ENCODE measurements around the gene ZNF337. TPM values are rescaled to one million over a fixed set of nuclear protein-coding genes. Genes with fewer than 3 reads are reported as not detected.

ZNF337 gene
- total RNA-seq, 1 experiment from 2014 or later = 10.3 TPM

GRCh38 chr20:25723975-25724374, 27.3 kb upstream of the ZNF337 start:
- DNase-seq = no peak
- Mint-ChIP-seq H3K4me3 (no peak overlapping the region), H3K27me3 (ENCODE audit: low read depth) (peaks cover 3% of the 10 kb centered on the region; the same call in 1 of the 2 replicates), H3K27ac (no peak overlapping the region), H3K9me3 (peaks cover 10 to 18% of the 10 kb centered on the region in 2 experiments), H3K4me1 (peaks cover 8 to 17% of the 10 kb centered on the region in 2 experiments), H3K36me3 (ENCODE audit: insufficient read depth in 1 of 3, low read depth in 3 of 3) (peaks cover 0 to 10% (median 7%) of the 10 kb centered on the region in 3 experiments; a peak in 4 of 7 replicates)
- H3K9ac ChIP-seq (ENCODE audit: extremely low read depth, insufficient read length, low read length) = no peak overlapping the region
- no peaks in the 10 kb centered on the region for H3K79me1 ChIP-seq (ENCODE audit: insufficient read depth, low read depth, low read length, poor library complexity, severe bottlenecking)
- H4K8ac ChIP-seq (replicated peaks; ENCODE audit: insufficient read length, low read depth, low read length) = no peak overlapping the region
- no peaks in the 10 kb centered on the region for H3K27me3 ChIP-seq (ENCODE audit: insufficient read depth, low read length)
- H3K27ac ChIP-seq (ENCODE audit: insufficient read length, low read depth, low read length) = no peak overlapping the region
- no peak overlapping the region for H3K56ac ChIP-seq (ENCODE audit: insufficient read length, low read depth, low read length)
- WGBS (ENCODE audit: extremely low coverage, insufficient read length, low lambda C conversion rate) = no CpG with 5 or more reads among the region's 2 CpGs
- H3K23me2 ChIP-seq (ENCODE audit: insufficient read length, low read depth, low read length, poor library complexity, severe bottlenecking) = no peaks in the 10 kb centered on the region
- no peak overlapping the region for H3K18ac ChIP-seq (ENCODE audit: insufficient read length, low read depth, low read length)
- H3K23ac ChIP-seq (ENCODE audit: insufficient read length, low read depth, low read length) = no peak overlapping the region
- no peak overlapping the region for H4K91ac ChIP-seq (ENCODE audit: insufficient read length, low read depth, low read length)
- H4K20me1 ChIP-seq (ENCODE audit: control insufficient read depth, insufficient read depth, insufficient read length) = no peaks in the 10 kb centered on the region
- H3K4me2 ChIP-seq (ENCODE audit: insufficient read depth, insufficient read length, low read length) = no peak overlapping the region
- H3K4ac ChIP-seq (ENCODE audit: low read depth, low read length) = no peak overlapping the region
- H3K79me2 ChIP-seq (ENCODE audit: insufficient read depth, low read length) = no peaks in the 10 kb centered on the region
- H2BK12ac ChIP-seq (ENCODE audit: insufficient read length, low read depth, low read length) = no peak overlapping the region
- H4K5ac ChIP-seq (ENCODE audit: insufficient read length, low read depth, low read length) = no peak overlapping the region
- H2BK5ac ChIP-seq (ENCODE audit: insufficient read length, low read length) = no peak overlapping the region
- H3K4me1 ChIP-seq (ENCODE audit: insufficient read depth, low read length) = no peaks in the 10 kb centered on the region
- H2AK5ac ChIP-seq (ENCODE audit: insufficient read length, low read length) = no peak overlapping the region
- H3T11ph ChIP-seq (ENCODE audit: low read length) = no peak overlapping the region
- H2BK15ac ChIP-seq (ENCODE audit: low read depth, low read length) = no peak overlapping the region
- H2BK20ac ChIP-seq (ENCODE audit: low read depth, low read length, poor library complexity, severe bottlenecking) = no peak overlapping the region
- H3K9me3 ChIP-seq (ENCODE audit: control insufficient read depth, low read depth, low read length) = no peaks in the 10 kb centered on the region
- TF ChIP-seq CTCF (conservative IDR thresholded peaks at IDR 0.05) = no peak
- no peak overlapping the region for H3K14ac ChIP-seq (ENCODE audit: insufficient read depth, low read length)
- no peak overlapping the region for H2BK120ac ChIP-seq (ENCODE audit: low read depth, low read length, poor library complexity, severe bottlenecking)
- H2AFZ ChIP-seq (ENCODE audit: low read length) = no peak overlapping the region
